COLO668 (cell line): Measurements from ENCODE around the gene VAMP5.

ENCODE experiments used
- DNase-seq: peaks from one replicate; lab custom pipeline; 2025; ENCODE audit not compliant: unreplicated experiment; lab: John Stamatoyannopoulos, UW

VAMP5 gene

GRCh38 chr2:85628658-85629057 lies 44.4 kb downstream of the VAMP5 start:
- no peak for DNase-seq

GRCh38 chr2:85631316-85631715 lies 47.1 kb downstream of the VAMP5 start:
- DNase-seq, result no peak

GRCh38 chr2:85635011-85635410 lies 50.8 kb downstream of the VAMP5 start:
- no peak for DNase-seq

- no peak for DNase-seq
These were observed 51.4 kb downstream of the VAMP5 start for GRCh38 chr2:85635636-85636035.

- no peak for DNase-seq
These were observed 58.5 kb downstream of the VAMP5 start for GRCh38 chr2:85642725-85643124.
